B cell (primary cell): ENCODE data around the gene KLHL13. TPM values are rescaled to one million over a fixed set of nuclear protein-coding genes. Genes with fewer than 3 reads are reported as not detected.
"Not testable (repeated sequence)": the region's sequence is repeated elsewhere in the genome, so short reads cannot be mapped to it uniquely, and the experiment has no call there.

ENCODE experiments used
- ATAC-seq: fragments of 200-7000 bp; cut with Tn5 transposase; one replicate; pipeline ENCODE4 v1.10.0; 2021; ENCODE audit warnings: low read depth, mild to moderate bottlenecking, moderate number of reproducible peaks, moderate library complexity
- CTCF ChIA-PET: fragments of 350-600 bp; sonication (Branson Sonifier 250); formaldehyde crosslinking; loops from one replicate; lab custom pipeline; 2021; ENCODE audit warnings: antibody characterized with exemption, inconsistent platforms; lab: Charles Lee
- POLR2A ChIA-PET: fragments of 350-600 bp; sonication (Branson Sonifier 250); formaldehyde crosslinking; loops from one replicate; lab custom pipeline; 2021; ENCODE audit warnings: antibody characterized with exemption; lab: Charles Lee
- DNase-seq: peaks from one replicate; pipeline ENCODE4 v3.0.0; 2013
- H2AFZ ChIP-seq: 2 replicates; pipeline ENCODE4 v1.6.1; 2012; ENCODE audit warnings: mild to moderate bottlenecking, low read depth, low read length; ENCODE audit not compliant: insufficient read depth, poor library complexity, severe bottlenecking
- H3K27ac ChIP-seq, 2 donors: 1 replicate in 1 of 2; 2 replicates in 1 of 2; pipeline ENCODE4 v1.5.1; 2012 to 2013; ENCODE audit warnings: low read length in 2 of 2, mild to moderate bottlenecking in 2 of 2, moderate library complexity in 1 of 2
- H3K27me3 ChIP-seq, 4 experiments: fragments of 200-600 bp in 1 of 4; sonication (generic) in 1 of 4; replicated peaks in 1 of 4; 1 replicate in 2 of 4; 2 replicates in 2 of 4; pipeline versions ENCODE4 v1.6.1 to v1.7.0; 2013 to 2016; ENCODE audit warnings: low read length in 3 of 4, mild to moderate bottlenecking in 2 of 4, mixed read lengths in 1 of 4, moderate library complexity in 1 of 4; ENCODE audit not compliant: insufficient read depth in 4 of 4, control insufficient read depth in 3 of 4; ENCODE audit errors: control extremely low read depth in 1 of 4
- H3K36me3 ChIP-seq, 2 experiments: replicated peaks in 1 of 2; 1 replicate in 1 of 2; 2 replicates in 1 of 2; pipeline versions ENCODE4 v1.6.1 to v1.7.1; 2013; ENCODE audit warnings: low read length in 1 of 2; ENCODE audit not compliant: insufficient read depth in 2 of 2, control insufficient read depth in 1 of 2; ENCODE audit errors: control extremely low read depth in 1 of 2, extremely low read depth in 1 of 2
- H3K4me1 ChIP-seq, 2 donors: fragments of 200-600 bp in 1 of 2; sonication (generic) in 1 of 2; 1 replicate in 1 of 2; 2 replicates in 1 of 2; pipeline versions ENCODE4 v1.5.1 to v1.6.1; 2013 to 2017; ENCODE audit warnings: low read length in 2 of 2; ENCODE audit not compliant: control insufficient read depth in 2 of 2, insufficient read depth in 2 of 2
- H3K4me2 ChIP-seq: replicated peaks from 2 replicates; pipeline ENCODE3; 2012; ENCODE audit warnings: mild to moderate bottlenecking, low read depth, low read length; ENCODE audit not compliant: poor library complexity, severe bottlenecking
- H3K4me3 ChIP-seq, 5 experiments: fragments of 200-600 bp in 1 of 5; sonication (generic) in 1 of 5; 1 replicate in 3 of 5; 2 replicates in 2 of 5; pipeline versions ENCODE4 v1.5.1 to v1.7.0; 2011 to 2016; ENCODE audit warnings: low read length in 4 of 5, mild to moderate bottlenecking in 4 of 5, low read depth in 2 of 5, control low read depth in 1 of 5, moderate library complexity in 1 of 5; ENCODE audit not compliant: insufficient read depth in 1 of 5; ENCODE audit errors: control extremely low read depth in 1 of 5, extremely low read depth in 1 of 5
- H3K79me2 ChIP-seq: fragments of 200-600 bp; sonication (generic); one replicate; pipeline ENCODE4 v1.6.0; 2016; ENCODE audit warnings: low read length; ENCODE audit not compliant: control insufficient read depth, insufficient read depth
- H3K9ac ChIP-seq: fragments of 200-600 bp; sonication (generic); 2 replicates; pipeline ENCODE4 v1.6.1; 2017; ENCODE audit warnings: mild to moderate bottlenecking, low read length, moderate library complexity
- H3K9me3 ChIP-seq, 3 donors: one replicate each; pipeline versions ENCODE4 v1.6.1 to v1.7.1; 2013; ENCODE audit warnings: low read length in 2 of 3; ENCODE audit not compliant: control insufficient read depth in 2 of 3, insufficient read depth in 1 of 3; ENCODE audit errors: control extremely low read depth in 1 of 3
- H4K20me1 ChIP-seq: 2 replicates; pipeline ENCODE4 v1.6.0; 2012; ENCODE audit warnings: mild to moderate bottlenecking, low read length; ENCODE audit not compliant: insufficient read depth, control insufficient read depth, poor library complexity, severe bottlenecking
- H3K27ac Mint-ChIP-seq: one replicate; pipeline ENCODE4 v1.8.0; 2021; ENCODE audit warnings: mixed read lengths
- H3K27me3 Mint-ChIP-seq: one replicate; pipeline ENCODE4 v1.8.0; 2021; ENCODE audit warnings: mixed read lengths
- H3K4me1 Mint-ChIP-seq: one replicate; pipeline ENCODE4 v1.8.0; 2021; ENCODE audit warnings: mixed read lengths
- H3K4me3 Mint-ChIP-seq: one replicate; pipeline ENCODE4 v1.8.0; 2021; ENCODE audit warnings: mixed read lengths
- H3K9me3 Mint-ChIP-seq: one replicate; pipeline ENCODE4 v1.8.0; 2022; ENCODE audit warnings: mixed read lengths; ENCODE audit not compliant: insufficient read depth
- EZH2 ChIP-seq: IDR thresholded peaks from 2 replicates; pipeline ENCODE4 v1.6.1; 2012; ENCODE audit warnings: borderline replicate concordance, low read depth, mild to moderate bottlenecking, moderate library complexity, low read length; ENCODE audit not compliant: insufficient read depth, poor library complexity, severe bottlenecking
- WGBS: methylation state at CpG from one replicate; pipeline ENCODE4 v1.1.5; 2013; ENCODE audit warnings: missing lambda C conversion rate; ENCODE audit not compliant: insufficient coverage; 5-methylcytosine and 5-hydroxymethylcytosine counted together
- intact Hi-C: fragments of 100-400 bp; cut with micrococcal nuclease; formaldehyde crosslinking; loops from one replicate; pipeline ENCODE4 v1.10.0; 2022
- polyA plus RNA-seq: library from polyadenylated mRNA; depleted of rRNA; stranded (reverse); fragments of >200 nt; gene quantifications from 2 replicates; pipeline ENCODE4 v1.2.3, GENCODE V29; 2012
- total RNA-seq, 2 donors: library from RNA; stranded (reverse); fragments of 120-200 nt in 1 of 2; gene quantifications; 1 replicate in 1 of 2; 2 replicates in 1 of 2; pipeline versions ENCODE4 v1.2.3 to v1.2.4, GENCODE V29; 2013 to 2022
- TF ChIP-seq, protein P1 (sequence below): fragments of 200-600 bp; IDR thresholded peaks from one replicate; pipeline ENCODE4 v1.8.0; 2022; ENCODE audit warnings: antibody characterized with exemption, mild to moderate bottlenecking

KLHL13 gene
- total and polyA plus RNA-seq, 2 donors (not counting 1 experiment from before 2014, with no cell fraction given), result 0.04 TPM; not detected in 1

DNA sequence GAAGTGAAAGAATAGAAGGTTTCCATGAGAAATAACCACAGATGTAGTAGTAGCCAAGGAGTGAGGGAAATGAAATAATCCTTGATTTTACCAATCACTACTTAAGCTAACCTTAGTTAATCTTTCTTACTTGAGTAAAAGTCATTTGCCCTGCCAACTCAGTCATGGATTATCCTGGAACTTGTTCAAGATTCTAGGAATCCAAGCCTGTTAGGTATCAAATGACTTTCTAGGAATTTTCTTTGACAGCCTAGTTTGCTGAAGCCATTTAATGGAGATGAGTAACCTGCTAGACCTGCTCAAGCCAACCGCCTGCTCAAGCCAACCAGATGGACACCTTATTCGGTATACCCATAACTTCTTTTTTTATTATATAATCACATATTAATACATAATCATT, 180.5 kb downstream of the KLHL13 start:
- H3K4me3 ChIP-seq, result no peak overlapping the region
- H2AFZ ChIP-seq, result no peak overlapping the region
- Mint-ChIP-seq H3K9me3 (no peaks in the 10 kb centered on the region), H3K4me1 (no peaks in the 10 kb centered on the region), H3K4me3 (no peak overlapping the region), H3K27ac (no peak overlapping the region), H3K27me3 (no peaks in the 10 kb centered on the region)
- no peak overlapping the region for H3K9ac ChIP-seq
- no peak for ATAC-seq
- no peak for DNase-seq
- H4K20me1 ChIP-seq, result no peaks in the 10 kb centered on the region
- intact Hi-C loops, result no loop called here
- no peak overlapping the region for H3K4me2 ChIP-seq
- no peaks in the 10 kb centered on the region for H3K36me3 ChIP-seq
- WGBS, result no CpG with 5 or more reads among the region's 2 CpGs
- TF ChIP-seq EZH2, result no peak
- TF ChIP-seq, protein P1, sequence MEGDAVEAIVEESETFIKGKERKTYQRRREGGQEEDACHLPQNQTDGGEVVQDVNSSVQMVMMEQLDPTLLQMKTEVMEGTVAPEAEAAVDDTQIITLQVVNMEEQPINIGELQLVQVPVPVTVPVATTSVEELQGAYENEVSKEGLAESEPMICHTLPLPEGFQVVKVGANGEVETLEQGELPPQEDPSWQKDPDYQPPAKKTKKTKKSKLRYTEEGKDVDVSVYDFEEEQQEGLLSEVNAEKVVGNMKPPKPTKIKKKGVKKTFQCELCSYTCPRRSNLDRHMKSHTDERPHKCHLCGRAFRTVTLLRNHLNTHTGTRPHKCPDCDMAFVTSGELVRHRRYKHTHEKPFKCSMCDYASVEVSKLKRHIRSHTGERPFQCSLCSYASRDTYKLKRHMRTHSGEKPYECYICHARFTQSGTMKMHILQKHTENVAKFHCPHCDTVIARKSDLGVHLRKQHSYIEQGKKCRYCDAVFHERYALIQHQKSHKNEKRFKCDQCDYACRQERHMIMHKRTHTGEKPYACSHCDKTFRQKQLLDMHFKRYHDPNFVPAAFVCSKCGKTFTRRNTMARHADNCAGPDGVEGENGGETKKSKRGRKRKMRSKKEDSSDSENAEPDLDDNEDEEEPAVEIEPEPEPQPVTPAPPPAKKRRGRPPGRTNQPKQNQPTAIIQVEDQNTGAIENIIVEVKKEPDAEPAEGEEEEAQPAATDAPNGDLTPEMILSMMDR, result no peak
- no peaks in the 10 kb centered on the region for H3K27me3 ChIP-seq
- H3K4me1 ChIP-seq, result no peaks in the 10 kb centered on the region
- H3K9me3 ChIP-seq, result no peaks in the 10 kb centered on the region
- ChIA-PET POLR2A (no interaction called here), CTCF (no interaction called here)
- no peaks in the 10 kb centered on the region for H3K79me2 ChIP-seq
- no peak overlapping the region for H3K27ac ChIP-seq

DNA sequence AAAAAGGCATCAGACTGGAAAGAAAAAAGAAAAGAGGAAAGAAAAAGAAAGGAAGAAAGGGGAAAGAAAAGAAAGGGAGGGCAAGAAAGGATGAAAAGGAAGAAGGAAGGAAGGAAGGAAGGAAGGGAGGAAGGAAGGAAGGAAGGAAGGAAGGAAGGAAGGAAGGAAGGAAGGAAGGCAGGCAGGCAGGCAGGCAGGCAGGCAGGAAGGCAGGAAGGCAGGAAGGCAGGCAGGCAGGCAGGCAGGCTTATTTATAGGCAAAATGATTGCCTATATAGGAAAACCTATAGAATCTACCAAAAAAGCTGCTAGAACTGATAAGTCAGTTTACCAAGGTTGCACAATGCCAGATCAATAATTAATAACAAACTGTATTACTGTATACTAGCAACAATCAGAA, 186.5 kb downstream of the KLHL13 start:
- H3K27me3 ChIP-seq, intact Hi-C loops, H3K4me3 Mint-ChIP-seq, DNase-seq, ATAC-seq, H3K4me1 ChIP-seq, H3K27me3 Mint-ChIP-seq, H3K27ac ChIP-seq, H3K4me3 ChIP-seq, H4K20me1 ChIP-seq, H3K36me3 ChIP-seq, H3K9ac ChIP-seq, H3K9me3 ChIP-seq, H3K9me3 Mint-ChIP-seq, H3K27ac Mint-ChIP-seq, H3K4me2 ChIP-seq, CTCF ChIA-PET, H3K79me2 ChIP-seq, POLR2A ChIA-PET, H3K4me1 Mint-ChIP-seq, H2AFZ ChIP-seq: not testable (repeated sequence)
